ENCODE measurements around the gene TBC1D10B.
A peak's percentile ranks its signal among the peaks of the same experiment; 100 is the strongest.
"Not testable (repeated sequence)": the region's sequence is repeated elsewhere in the genome, so short reads cannot be mapped to it uniquely, and the experiment has no call there.

Gene TBC1D10B

DNA sequence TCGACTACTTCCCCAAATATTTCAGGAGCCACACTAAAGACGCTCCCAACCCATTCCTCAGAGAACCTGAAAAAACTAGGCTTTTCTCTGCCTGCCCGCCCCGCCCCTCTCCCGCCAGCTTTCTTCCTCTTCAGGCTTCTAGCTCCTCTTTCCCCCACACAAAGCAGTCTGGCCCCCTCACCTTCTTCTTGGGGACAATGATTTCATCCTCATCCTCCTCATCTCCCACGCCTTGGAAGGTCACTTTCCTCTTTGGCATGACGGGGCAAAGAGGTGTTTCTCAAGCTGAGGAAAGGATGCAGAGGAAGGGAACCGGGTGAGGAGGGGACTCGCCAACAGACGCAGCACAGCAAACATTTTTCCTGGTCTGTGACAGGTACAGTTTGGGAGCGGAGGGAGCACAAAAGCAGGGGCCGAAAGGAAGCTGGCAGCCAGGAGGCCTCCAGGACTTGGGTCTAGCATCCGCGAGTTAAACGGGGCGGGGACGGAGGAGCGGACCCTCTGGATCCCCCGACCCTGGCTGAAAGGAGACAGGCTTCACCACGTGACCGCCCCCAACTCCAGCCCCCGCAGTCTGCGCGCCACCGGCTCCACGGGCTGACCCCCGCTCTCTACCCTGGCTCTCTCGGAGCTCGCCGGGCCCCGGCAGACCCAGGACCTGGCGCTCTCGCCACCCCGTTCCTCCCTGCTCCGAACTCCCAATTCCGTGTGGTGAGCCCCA lies 15.7 kb downstream of the TBC1D10B start:
- DNase-seq (ENCODE audit: low spot score) = peak; percentile 42

DNA sequence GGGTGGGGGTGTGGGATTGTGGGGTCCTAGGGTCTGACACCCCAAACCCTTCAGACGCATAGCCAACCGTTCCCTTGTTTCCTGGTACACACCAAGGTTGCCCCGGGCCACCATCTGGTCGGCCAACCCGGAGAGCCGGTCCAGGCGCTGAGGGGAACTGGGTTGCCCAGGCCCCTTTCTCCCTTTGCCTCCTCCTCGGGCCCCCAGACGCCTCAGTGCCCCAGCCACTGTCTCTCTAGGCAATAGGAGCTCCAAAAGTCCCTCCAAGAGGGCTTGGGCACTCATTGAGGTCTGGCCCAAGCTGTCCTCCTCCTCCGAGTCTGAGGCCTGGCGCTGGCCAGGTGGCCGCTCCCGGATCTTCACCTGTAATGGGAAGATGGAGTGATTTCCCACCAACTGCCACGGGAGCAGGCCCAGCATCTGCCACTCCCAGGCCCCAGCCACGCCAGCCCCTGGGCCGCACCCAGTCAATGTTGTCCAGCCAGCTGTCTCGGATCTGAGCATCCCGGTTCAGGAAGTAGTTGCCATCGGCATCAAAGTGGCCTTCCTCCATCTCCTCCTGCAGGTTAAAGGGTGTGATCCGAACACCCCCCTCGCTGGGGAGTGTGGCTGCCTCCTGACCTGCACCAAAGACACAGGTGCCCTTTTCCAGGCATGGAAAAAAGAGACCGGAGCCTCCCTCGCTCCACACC lies 16.7 kb downstream of the TBC1D10B start:
- DNase-seq (ENCODE audit: low spot score) = no peak

DNA sequence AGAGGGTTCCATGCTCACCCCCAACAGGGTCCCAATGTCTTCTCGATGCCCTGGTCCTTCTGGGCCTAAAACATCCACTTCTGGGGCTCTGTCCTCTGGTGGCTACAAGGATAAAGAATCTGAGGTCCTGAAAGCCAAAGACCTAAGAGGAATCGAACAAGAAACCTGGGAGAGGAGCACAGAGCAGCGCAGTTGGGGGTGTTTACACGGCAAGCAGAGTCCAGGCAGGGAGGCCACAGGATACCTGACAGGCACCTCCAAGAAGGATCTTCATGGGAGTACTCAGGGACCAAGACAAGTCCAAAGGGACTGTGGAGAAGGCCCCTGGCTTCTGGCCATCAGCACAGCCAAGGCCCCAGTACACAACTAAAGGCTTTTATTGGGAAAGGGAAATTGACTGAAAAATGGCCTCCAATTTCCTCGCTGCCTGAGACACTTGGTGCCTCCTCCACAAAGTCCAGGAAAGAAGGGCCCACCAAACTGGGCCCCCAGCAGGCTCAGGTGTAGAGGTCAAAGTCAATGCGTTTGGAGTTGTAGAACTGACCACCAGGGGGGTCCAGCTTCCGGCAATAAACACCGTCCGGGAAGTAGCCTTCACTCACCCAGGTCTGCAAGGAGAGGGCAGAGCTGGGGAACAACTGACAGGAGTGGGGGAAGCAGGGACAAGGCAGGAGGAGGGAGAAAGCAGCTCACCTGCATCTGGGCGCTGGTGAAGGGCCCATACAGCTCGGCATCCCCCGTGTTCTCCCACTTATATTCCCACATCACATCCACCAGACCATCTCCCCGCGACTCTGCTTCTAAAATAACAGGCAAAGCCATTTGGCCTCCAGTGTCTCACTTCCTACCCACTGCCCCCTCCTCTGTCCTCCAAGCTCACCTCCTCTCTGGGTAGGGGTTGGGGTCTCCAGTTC lies 17.5 kb downstream of the TBC1D10B start:
- no peak for DNase-seq (ENCODE audit: low spot score)

DNA sequence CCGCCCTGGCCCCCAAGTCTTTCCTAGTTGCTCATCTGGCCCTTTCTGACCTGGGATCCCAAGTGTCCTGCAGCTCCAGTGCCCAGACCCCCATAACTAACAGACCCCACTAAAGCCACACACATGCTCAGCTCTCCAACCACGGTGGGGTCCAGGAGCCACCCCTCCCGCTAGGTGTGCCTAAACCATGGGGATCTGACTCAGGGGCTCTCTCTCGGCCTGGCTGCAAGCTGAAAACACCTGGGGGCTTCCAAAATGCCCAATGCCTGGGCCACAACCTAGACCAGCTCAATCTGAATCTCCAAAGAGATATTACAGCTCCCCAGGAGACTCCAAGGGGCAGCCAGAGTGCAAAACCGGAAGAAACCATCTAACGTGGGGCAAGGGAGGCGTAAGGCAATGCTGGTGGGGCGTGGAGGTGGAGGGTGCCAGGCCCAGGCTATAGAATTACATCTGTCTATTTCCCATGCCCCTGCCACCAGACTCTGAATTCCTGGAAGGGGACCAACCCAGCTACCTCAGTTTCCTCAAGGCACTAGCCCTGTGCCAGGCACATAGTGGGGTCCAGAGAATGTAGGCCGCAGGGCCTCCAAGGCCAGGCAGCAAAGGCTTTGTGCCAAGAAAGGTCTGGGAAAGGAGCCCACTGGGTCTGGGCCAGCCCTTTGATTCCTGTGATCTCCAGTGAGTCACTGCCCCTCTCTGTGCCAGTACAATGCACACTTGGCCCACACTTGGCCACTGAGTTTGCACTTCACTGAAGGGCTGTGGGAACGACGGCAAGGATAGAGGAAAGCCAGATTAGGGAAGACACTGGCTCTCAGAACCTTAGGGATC lies 18.5 kb downstream of the TBC1D10B start:
- no peak for DNase-seq (ENCODE audit: low spot score)

DNA sequence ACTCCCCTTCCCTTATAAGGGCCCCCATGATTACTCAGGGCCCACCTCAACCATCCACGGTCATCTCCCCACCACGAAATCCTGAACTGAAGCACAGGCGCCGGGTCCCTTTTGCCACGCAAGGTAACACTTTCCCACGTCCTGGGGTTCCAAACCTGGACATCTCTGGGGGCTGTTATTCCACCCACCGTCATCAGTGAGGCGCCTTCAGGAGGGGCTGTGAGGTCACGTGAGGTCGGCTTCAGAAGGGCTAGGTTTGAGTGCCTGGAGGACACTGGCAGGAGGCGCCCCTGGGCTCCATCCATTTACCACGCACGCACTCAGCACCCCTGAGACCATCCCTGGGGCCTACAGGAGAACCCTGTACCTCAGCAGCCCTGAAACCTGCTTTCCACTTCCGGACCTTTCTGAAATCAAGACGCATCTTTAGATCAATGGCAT lies 19.3 kb downstream of the TBC1D10B start:
- no peak for DNase-seq (ENCODE audit: low spot score)

DNA sequence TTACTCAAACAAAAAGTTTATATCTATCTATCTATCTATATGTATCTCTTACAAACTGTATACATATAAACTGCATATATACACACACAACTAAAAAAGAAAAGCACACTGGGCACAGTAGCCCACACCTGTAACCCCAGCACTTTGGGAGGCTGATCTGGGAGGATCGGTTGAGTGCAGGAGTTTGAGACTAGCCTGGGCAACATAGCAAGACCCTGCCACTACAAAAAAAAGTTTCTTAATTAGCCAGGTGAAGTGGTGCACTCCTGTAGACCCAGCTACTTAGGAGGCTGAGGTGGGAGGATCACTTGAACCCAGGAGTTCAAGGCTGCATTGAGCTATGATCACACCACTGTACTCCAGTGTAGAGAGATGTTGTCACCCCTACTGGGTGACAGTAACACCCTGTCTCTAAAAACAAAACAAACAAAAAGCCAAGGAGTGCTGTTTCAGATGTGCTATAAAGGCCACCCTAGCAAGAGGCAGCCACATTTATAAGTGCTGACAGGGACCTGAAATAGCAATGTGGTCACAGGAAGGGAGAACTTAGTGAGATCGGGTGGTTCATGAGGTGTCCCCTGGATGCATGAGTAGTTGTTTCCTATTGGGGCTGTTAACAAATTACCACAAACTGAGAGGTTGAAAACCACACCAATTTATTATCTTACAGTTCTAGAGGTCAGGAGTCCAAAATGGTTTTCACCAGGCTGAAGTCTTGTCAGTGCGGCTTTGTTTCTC lies 20.0 kb downstream of the TBC1D10B start:
- DNase-seq (ENCODE audit: low spot score) = peak; percentile 77

DNA sequence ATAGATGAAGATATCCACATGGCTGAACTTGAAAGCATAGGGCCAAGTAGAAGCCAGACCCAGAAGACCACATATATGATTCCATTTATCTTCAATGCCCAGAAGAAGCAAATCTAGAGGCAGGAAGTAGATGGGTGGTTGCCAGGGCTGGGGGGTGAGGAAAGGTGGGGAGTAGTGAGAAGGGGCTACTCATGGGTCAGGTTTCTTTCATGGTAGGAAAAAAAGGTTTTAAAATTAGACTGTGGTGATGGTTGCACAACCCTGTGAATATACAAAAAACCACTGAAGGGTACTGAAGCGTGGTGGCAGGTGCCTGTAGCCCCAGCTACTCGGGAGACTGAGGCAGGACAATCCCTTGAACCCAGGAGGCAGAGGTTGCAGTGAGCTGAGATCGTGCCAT lies 20.6 kb downstream of the TBC1D10B start:
- peak; percentile 84 for DNase-seq (ENCODE audit: low spot score)

DNA sequence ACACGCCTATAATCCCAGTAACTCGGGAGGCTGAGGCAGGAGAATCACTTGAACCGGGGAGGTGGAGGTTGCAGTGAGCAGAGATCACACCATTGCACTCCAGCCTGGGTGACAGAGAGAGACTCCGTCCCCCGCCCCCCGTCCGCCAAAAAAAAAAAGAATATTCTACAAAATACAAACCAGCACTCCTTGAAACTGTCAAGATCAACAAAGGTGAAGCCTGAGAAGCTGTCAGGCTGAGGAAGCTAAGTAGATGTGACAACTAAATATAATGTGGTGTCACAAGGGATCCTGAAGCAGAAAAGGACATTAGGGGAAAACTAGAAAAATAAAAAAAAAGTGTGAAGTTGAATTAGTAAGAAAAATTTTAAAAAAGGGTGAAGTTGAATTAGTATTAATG lies 21.4 kb downstream of the TBC1D10B start:
- DNase-seq (ENCODE audit: low spot score) = no peak

DNA sequence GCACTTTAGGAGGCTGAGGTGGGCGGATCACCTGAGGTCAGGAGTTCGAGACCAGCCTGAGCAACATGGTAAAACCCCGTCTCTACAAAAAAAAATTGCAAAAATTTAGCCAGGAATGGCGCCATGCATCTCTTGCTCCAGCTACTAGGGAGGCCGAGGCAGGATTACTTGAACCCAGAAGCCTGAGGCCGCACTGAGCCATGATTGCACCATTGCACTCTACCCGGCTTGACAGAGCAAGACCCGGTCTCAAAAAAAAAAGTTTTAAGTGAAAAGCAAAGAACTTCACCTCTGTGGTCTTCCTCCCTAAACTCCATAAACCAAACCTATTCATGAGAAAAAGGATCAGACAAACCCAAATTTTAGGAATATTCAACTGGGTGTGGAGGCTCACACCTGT lies 22.2 kb downstream of the TBC1D10B start:
- no peak for DNase-seq (ENCODE audit: low spot score)

DNA sequence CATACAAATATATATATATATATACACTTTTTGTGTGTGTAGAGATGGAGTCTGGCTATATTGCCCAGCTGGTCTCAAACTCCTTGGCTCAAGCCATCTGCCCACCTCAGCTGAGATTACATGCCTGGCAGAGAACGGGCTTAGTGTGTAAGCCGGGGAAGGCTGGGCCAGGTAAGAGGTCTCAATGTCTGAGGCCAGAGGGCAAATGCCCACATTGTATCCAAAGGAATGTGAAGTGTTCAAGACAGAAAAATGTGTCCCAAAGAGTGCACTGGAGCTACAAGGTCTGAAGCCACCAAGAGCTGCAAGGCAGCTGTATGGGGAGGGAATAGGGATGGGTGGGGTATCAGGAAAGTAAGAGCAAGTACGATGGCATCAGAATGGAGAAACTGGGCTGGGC lies 24.0 kb downstream of the TBC1D10B start:
- no peak for DNase-seq (ENCODE audit: low spot score)

DNA sequence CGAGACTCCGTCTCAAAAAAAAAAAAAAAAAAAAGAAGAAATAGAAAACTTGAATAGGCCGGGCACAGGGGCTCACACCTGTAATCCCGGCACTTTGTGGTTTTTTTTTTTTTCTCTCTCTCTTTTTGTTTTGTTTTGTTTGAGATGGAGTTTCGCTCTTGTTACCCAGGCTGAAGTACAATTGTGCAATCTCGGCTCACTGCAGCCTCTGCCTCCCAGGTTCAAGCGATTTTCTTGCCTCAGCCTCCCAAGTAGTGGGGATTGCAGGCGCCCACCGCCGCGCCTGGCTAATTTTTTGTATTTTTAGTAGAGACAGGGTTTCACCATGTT lies 26.8 kb downstream of the TBC1D10B start:
- DNase-seq (ENCODE audit: low spot score) = not testable (repeated sequence)

DNA sequence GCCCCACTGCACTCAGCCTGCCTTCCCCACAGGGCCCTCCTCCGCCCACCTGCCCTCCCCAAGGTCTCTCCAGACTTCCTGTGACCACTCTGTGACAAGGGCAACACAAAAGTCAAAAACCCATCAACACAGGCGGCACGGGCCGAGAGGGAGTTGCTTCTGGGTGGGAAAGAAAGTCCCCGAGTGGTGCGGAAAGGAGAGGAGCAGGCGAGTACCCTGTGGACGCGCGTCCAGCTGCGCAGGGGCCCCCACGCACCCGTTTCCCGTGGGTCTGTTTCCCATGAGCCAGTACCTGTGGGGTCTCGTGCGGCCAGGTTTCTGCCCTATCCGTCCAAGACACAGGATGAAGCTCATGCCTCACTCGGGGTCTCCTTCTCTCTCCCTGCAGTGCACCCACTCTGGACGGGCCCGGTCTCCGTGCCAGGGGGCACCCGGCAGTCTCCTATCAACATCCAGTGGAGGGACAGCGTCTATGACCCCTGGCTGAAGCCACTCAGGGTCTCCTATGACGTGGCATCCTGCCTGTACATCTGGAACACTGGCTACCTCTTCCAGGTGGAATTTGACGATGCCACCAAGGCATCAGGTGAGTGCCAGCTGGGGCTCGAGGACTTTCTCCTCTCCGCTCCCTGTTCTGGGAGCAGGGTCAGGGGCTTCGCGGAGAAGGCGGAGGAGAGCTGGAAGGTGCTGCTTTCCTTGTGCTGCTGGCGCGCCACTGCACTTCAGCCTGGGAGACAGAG lies 27.4 kb downstream of the TBC1D10B start:
- no peak for DNase-seq (ENCODE audit: low spot score)

DNA sequence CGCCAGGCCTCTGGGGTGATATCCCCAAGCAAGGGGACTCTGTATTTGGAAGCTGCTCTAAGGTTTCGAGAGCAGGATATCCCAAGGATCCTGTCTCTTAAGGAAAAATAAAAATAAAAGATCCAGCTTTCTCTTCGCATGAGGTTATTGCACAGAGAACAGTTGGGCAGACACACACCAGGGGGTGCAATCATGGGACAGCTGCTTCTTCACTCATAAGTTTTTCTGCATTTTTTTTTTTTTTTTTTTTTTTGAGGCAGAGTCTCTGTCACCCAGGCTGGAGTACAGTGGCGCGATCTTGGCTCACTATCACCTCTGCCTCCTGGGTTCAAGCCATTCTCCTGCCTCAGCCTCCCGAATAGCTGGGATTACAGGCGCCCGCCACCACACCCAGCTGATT lies 28.3 kb downstream of the TBC1D10B start:
- peak; percentile 48 for DNase-seq (ENCODE audit: low spot score)

DNA sequence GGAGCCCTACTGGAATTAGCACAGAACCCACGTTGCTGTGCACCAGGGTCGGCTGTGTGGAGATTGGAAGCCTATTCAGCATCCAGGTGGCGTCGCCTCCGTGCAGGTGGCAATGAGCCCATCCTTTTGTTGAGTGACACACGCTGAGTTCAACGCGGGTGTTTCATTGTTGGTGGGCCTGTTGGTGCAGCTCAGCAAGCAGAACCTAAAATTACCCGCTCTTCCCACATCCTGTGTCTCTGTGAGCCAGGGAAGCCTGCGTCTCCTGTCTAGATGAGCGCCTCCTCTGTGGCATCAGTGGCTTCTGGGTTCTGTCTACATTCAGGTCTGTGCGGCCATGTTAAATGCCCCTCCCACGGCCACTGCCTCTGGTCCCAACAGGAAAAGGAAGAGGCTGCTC lies 29.7 kb downstream of the TBC1D10B start:
- DNase-seq (ENCODE audit: low spot score) = no peak

DNA sequence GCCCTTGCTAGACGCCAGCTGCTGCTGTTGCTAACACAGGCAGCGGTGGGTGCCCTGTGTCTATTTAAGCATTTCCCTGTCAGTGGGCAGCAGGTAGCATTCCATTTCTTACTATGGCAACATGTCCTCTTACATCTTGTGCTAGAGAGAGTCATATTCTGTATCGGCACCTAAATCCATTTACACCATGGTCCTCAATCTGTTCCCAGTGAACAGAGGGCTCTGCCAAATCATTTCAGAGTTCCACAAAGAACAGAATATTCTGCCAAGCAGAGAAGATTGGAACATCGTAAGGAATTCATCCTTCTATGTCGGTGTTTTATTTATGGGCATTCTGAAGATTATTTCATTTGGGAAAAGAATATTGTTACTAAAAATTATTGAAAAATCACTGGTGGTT lies 31.6 kb downstream of the TBC1D10B start:
- not testable (repeated sequence) for DNase-seq (ENCODE audit: low spot score)

DNA sequence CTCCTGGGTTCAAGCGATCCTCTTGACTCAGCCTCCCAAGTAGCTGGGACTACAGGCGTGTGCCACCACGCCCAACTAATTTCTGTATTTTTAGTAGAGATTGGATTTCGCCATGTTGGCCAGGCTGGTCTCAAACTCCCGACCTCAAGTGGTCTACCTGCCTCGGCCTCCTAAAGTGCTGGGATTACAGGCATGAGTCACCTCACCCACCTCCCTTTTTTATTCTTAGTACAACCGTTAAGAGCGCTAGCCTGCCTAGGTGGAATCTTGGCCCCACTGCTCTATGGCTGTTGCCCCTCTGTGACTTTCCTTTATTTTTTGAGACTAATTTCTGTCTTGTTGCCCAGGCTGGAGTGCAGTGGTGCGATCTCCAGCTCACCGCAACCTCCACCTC lies 32.3 kb downstream of the TBC1D10B start:
- not testable (repeated sequence) for DNase-seq (ENCODE audit: low spot score)

DNA sequence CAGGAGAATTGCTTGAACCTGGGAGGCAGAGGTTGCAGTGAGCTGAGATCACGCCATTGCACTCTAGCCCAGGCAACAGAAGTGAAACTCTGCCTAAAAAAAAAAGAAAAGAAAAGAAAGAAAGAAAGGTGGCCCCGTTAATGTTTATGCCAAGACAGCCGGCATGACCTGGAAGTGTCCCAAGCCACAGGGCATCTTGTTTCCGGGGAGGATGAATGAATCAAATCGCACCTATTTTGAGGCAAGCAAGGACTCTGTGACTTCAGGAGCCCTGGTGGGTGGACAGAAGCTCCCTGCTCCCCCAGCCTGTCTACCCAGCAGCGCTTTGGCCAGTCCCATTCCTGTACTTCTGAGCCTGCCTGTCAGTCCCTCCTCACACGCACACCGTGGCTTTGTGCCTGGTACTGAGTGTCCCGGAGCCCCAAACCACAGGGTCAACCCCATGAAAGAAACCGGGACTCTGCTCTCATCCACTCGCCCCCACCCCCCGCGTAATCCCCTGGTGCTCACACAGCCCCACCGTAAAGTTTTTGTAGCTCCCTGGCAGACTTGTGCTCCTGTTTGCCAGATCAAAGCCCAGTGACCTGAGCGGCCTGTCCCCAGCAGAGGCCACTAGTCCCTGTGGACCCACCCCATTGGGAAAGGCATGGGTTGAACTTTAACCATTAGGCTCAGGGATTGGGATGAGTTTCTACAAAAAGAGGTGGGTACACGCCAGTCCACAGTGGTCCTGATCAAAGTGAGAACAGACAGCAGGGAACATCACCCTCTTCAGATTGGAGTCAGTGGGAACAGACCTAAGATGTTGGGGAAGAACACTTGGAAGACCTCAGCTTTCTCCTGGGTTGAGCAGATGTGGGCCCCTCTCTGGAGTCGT lies 34.5 kb downstream of the TBC1D10B start:
- no peak for DNase-seq (ENCODE audit: low spot score)

DNA sequence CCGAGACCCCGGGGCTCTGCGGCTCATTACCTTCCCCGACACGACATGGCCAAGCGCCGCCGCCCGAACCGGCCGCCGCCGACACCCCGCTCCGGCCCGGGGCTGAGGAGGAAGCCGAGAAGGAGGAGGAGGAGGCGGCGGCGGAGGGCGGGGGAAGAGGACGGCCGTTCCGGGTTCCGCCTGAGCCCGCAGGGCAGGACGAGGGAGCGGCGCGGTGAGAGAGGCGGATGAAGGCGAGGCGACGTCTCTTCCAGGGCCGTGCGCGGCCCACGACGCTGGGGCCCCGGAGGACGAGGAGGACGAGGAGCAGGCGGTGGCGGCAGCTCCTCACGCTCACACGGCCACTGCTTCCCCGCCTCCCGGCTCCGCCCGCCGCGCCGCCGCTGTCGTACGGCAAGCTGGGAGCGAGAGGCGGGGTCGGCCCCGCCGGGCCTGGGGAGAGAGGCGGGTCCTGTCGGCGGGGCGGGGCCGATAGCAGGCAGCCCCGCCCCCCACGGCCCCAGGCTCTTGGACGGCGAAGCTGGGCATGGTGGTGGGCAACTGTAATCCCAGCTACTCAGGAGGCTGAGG lies 35.2 kb downstream of the TBC1D10B start:
- peak; percentile 82 for DNase-seq (ENCODE audit: low spot score)

DNA sequence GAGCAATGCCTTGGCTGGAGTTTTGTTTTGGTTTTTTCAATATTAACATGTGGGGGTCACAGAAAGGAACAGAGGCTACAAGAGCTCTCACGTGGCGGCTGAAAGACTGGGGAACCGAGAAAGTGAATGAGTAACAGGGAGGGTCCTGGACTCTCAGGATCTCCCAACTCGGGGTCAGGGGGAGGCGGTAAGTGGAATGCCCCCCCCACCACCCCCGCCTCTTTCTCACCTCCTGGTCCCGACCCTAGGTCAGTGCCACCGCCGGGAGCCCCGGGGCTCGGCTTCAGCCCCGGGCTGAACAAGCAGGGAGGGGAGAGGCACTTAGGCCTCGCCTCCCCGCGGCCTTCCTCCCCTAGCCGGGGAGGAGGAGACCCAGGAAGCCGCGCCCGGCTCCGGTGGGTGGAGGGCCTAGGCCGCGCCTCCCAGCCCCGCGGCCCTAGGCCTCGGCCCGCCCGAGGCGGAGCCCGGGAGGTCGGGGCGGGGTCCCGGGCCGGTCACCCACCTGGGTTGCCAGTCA lies 35.8 kb downstream of the TBC1D10B start:
- DNase-seq (ENCODE audit: low spot score) = peak; percentile 92

Measured in NAMALWA (cell line).